ENCODE measurements around the gene ZNF385C.
A peak's percentile ranks its signal among the peaks of the same experiment; 100 is the strongest.
"Not testable (repeated sequence)": the region's sequence is repeated elsewhere in the genome, so short reads cannot be mapped to it uniquely, and the experiment has no call there.

ZNF385C gene

GRCh38 chr17:42097691-42098631 is at the start of gene ZNF385C:
Gene ZNF385C, minus strand, starts transcription at chr17:42098473. Its CDS starts 35,417 bp downstream, at chr17:42063056.
- TF ChIP-seq, protein P1, sequence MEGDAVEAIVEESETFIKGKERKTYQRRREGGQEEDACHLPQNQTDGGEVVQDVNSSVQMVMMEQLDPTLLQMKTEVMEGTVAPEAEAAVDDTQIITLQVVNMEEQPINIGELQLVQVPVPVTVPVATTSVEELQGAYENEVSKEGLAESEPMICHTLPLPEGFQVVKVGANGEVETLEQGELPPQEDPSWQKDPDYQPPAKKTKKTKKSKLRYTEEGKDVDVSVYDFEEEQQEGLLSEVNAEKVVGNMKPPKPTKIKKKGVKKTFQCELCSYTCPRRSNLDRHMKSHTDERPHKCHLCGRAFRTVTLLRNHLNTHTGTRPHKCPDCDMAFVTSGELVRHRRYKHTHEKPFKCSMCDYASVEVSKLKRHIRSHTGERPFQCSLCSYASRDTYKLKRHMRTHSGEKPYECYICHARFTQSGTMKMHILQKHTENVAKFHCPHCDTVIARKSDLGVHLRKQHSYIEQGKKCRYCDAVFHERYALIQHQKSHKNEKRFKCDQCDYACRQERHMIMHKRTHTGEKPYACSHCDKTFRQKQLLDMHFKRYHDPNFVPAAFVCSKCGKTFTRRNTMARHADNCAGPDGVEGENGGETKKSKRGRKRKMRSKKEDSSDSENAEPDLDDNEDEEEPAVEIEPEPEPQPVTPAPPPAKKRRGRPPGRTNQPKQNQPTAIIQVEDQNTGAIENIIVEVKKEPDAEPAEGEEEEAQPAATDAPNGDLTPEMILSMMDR (IDR thresholded peaks at IDR 0.05; ENCODE audit: extremely low read depth, insufficient read depth, missing control alignments): no peak
- DNase-seq (ENCODE audit: low spot score): peak; percentile 71
- in situ Hi-C loops (cut with MboI; ENCODE audit: low pct_unique_long_range_greater_than_20kb, low sequenced_read_pairs, unreplicated experiment): no loop called here

GRCh38 chr17:42146911-42147607 is 48.8 kb upstream of the ZNF385C start:
- TF ChIP-seq, protein P1 (IDR thresholded peaks at IDR 0.05; ENCODE audit: extremely low read depth, insufficient read depth, missing control alignments): no peak
- in situ Hi-C loops (cut with MboI; ENCODE audit: low pct_unique_long_range_greater_than_20kb, low sequenced_read_pairs, unreplicated experiment): no loop called here

DNA sequence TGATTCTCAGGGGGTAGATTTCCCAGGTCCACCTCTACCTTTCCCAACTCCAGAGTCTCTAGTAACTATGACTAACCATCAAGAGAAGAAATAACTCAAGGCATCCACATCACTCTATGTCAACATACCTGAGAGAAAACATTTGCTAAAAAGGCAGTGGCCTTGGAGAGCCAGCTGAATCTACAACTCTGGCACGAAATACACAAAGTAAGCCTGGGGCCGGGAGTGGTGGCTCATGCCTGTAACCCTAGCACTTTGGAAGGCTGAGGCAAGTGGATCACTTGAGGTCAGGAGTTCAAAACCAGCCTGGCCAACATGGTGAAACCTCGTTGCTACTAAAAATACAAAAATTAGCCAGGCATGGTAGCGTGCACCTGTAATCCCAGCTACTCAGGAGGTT is 44.9 kb upstream of the ZNF385C start:
- in situ Hi-C loops (cut with MboI; ENCODE audit: low pct_unique_long_range_greater_than_20kb, low sequenced_read_pairs, unreplicated experiment); DNase-seq (ENCODE audit: low spot score): not testable (repeated sequence)

More at GRCh38 chr17:42146911-42147607, 48.8 kb upstream of the ZNF385C start:
- DNase-seq (ENCODE audit: low spot score): no peak

DNA sequence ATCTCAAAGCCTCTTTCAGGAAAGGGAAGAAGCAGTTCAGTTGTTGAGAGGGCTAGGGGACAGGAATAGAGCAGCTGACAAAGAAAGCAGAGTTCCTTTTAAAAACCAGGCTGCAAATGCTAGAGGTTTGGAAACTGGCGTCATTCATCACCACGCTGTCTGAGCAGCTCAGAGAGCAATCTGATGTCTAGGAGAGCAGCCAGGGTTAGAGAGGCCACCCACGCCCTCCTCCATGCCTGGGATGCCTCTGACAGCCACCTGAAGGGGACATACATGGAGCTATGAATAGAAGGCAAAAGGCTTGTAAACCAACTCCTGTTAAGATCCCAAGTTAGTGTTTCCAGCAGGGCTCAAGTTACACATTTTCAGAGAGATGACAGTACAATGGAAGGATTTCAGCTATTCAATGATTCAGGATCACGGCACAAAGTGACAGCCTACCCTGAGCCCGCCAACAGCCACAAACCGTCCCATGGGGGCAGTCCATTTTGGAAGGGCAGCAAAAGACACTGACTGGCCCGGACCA is 44.2 kb upstream of the ZNF385C start:
- no peak for DNase-seq (ENCODE audit: low spot score)

DNA sequence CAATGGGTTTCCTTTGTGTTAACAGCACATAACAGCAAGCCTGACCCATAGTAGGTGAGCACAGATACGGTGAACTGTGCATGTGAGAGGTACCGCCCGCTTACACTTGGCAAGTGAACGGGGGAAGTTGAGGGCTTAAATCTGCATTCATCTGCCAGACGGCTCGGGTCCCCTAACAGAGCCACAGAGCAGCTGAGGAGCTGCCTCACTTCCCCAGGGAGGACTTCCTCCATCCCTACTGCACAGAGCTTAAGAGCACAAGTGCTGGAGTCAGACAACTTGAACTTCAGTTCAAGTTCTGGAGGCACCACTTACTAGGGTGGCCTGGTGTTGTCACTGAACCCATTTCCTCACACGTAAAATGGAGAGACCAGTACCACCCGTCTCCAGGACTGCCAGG is 43.1 kb upstream of the ZNF385C start:
- TF ChIP-seq, protein P1 (IDR thresholded peaks at IDR 0.05; ENCODE audit: extremely low read depth, insufficient read depth, missing control alignments): no peak
- in situ Hi-C loops (cut with MboI; ENCODE audit: low pct_unique_long_range_greater_than_20kb, low sequenced_read_pairs, unreplicated experiment): no loop called here
- DNase-seq (ENCODE audit: low spot score): no peak

More for the DNA sequence above, 44.2 kb upstream of the ZNF385C start:
- in situ Hi-C loops (cut with MboI; ENCODE audit: low pct_unique_long_range_greater_than_20kb, low sequenced_read_pairs, unreplicated experiment): no loop called here
- TF ChIP-seq, protein P1 (IDR thresholded peaks at IDR 0.05; ENCODE audit: extremely low read depth, insufficient read depth, missing control alignments): no peak

GRCh38 chr17:42140690-42141089 is 42.4 kb upstream of the ZNF385C start:
- DNase-seq (ENCODE audit: low spot score); in situ Hi-C loops (cut with MboI; ENCODE audit: low pct_unique_long_range_greater_than_20kb, low sequenced_read_pairs, unreplicated experiment): not testable (repeated sequence)

DNA sequence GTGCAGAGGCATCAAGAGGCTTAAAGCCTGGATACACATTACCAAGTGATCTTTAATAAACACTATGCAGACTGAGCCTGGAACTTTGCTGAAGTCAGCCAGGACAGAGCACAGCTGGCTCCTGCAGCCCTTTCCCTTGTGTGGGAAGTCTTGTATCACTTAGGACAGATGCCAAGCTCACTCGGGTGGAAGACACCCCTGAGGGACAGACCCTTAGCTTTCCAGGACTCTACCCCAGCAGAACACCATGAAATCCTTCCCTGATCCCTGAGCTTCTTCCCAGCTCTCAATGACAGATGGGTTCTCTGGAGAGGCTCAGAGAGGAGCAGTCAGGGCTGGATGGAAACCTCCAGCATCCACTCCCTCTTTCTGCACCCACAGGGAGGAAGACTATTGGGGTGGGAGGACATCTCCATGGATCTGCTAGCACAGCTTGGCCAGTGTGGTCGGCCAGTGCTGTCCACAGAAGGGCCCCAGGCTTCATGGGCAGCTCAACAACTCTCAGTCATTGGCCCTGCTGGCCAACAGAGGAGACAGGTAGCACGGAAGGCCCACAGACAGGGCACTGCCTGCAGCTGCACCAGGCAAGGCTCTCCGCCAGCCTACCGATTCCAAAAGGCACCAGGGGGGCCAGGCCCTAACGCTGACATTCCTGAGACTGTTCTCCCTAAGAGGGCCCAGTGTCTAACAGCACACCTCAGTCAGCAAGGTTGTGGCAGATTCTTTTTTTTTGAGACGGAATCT is 40.6 kb upstream of the ZNF385C start:
- TF ChIP-seq, protein P1 (IDR thresholded peaks at IDR 0.05; ENCODE audit: extremely low read depth, insufficient read depth, missing control alignments): no peak
- in situ Hi-C loops (cut with MboI; ENCODE audit: low pct_unique_long_range_greater_than_20kb, low sequenced_read_pairs, unreplicated experiment): no loop called here
- DNase-seq (ENCODE audit: low spot score): no peak

Measured in GM13977 (cell line).